NOMO-1 treated with dmso at 0.1 percent for 144 hours (cell line): ENCODE measurements around the gene SLC9A8.

Source experiments
- DNase-seq: peaks from one replicate; lab custom pipeline; 2025; ENCODE audit not compliant: unreplicated experiment; lab: John Stamatoyannopoulos, UW

Gene SLC9A8

DNA sequence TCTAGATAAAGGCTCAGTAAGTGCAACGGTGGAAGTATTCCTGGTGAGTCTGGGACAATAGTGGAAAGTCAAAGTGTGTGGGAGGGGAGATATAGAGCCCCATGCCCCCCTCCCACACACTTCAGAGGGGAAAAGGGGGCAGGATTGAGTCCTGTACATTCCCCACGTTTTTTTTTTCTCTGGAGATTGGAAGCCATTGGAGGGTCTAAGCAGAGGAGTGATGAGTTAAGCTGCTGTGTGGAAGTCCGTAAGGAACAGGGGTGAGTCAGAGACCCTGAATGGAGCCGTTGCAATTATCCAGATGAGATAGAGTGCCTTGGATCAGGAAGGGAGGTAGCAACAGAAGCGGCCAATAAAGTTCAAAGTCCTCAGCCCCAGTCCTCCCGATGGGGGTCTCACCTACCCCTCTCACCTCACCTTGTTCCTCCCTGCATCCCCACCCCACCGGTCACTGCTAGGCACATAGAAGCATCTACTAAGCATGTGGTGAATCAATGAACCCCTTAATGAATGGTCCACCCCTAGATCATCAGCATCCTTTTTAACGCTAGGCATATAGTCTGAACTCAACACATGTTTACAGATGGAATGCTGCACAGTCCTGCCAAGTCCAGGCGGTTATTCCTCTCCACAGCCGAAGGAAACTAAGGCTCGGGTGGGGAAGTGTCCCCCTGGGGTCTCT lies 662 bp upstream of the SLC9A8 start:
- no peak for DNase-seq

GRCh38 chr20:49813305-49813974 lies 812 bp downstream of the SLC9A8 start:
- DNase-seq, result no peak

DNA sequence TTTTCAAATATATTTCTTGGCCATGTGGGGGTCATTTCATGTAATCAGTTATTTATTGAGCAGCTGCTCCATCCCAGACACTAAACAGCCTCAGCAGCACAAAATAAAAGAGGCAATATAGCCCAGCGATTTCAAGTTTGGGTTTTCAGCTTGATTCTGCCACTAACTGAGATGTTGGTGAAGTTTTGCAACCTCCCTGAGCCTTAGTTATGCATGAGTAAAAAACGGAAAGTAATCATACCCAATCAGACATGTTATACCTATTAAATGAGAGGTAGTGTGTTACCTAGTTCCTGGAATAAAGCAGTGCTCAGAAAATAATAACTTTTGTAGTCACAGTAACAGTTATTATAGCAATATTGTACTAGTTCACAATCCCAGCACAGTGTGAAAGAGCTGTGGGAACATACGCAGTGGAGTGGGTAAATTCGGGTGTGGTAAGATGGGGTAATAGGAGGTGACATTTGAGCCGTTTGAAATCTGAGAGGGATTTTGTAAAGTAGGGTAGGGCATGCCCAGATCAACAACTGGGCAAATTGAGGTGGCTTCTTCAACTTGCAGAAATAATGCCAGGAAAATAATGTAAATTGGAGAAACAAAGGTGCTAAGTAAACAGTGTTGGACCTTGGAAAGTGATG lies 1.5 kb downstream of the SLC9A8 start:
- DNase-seq, result peak; percentile 51

GRCh38 chr20:49818816-49819215 lies 6.2 kb downstream of the SLC9A8 start:
- DNase-seq, result no peak

DNA sequence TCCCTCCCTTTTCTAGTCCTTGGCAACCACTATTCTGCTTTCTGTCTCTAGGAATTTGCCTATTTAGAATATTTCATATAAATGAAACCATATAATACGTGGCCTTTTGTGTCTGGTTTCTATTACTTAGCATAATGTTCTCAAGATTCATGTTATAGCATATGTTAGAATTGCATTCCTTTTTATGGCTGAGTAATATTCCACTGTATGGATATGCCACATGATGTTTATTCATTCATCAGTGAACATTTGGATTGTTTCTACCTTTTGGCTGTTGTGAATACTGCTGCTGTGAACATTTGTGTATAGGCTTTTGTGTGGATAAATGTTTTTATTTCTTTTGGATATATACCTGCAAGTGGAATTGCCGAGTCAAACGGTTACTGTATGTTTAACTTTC lies 7.1 kb downstream of the SLC9A8 start:
- DNase-seq, result no peak

GRCh38 chr20:49821381-49821780 lies 8.8 kb downstream of the SLC9A8 start:
- no peak for DNase-seq

DNA sequence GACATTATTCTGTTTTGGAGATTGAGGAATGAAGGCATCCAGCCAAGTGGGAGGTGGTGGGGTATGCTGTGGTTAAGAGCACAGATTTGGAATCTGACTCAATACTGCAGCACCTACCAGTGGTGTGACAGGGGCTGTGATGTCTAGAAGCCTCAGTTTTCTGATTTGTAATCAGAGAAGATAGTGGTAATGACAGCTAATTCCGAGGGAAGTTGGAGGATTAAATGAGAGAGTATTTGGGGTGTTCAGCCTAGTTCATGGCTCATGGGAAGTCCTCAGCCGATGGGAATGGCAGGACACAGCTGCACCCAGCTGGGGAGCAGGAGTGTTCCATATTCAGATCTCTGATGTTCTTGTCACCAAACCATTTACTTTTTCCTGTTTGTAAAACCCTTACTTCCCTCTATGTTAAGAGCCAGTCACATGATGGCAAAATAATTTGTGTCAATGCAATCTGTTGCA lies 9.3 kb downstream of the SLC9A8 start:
- no peak for DNase-seq

DNA sequence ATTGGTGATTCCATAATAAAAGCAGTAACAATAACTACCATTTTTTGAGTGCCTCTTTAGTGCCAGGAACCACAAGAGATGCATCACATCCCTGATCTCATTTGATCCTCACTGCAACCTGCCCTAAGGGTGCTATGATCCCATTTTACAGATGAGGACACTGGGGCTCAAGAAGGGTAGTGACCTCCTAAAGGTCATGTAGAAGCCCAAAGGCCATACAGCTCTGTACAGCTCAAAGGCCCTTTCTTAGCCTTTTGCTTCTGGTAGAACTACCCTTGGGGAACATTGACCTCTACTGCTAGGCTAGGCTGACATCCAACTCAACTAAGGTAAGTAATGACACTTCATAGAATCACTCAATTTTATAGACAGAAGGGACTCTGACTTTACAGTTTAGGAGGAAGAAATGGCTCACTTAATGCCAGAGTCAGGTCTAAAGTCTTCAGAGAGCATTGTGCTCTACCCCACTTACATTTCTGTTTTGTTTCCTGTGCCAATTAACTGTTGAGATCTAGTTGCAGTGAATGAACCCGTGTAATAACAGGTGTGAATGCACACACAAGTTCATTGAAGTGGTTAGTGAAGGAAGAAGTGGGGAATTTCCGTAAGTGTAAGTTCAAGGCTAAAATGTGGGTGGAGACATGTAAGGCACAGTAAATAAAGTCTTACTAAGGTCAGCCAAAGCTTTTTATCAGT lies 10.7 kb downstream of the SLC9A8 start:
- no peak for DNase-seq

DNA sequence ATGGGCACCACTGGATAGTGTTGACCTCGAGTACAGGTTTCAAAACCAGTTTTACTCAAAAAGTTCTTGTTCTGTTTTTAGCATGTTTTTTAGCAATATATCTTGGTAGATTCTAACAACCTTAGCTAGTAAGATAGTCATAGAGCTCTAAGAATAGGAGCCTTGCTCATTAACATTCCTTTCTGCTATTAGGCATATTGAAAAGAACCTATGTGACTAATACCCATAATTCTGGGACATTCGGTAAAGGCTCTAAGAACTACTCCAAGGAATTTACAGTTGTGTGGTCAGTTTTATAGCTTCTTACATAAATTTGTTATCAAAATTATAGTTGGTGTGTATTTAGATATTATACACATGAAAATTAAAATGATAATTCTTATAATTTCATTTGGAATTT lies 11.6 kb downstream of the SLC9A8 start:
- DNase-seq, result no peak

- no peak for DNase-seq
These were observed 12.9 kb downstream of the SLC9A8 start for GRCh38 chr20:49825521-49826033.

DNA sequence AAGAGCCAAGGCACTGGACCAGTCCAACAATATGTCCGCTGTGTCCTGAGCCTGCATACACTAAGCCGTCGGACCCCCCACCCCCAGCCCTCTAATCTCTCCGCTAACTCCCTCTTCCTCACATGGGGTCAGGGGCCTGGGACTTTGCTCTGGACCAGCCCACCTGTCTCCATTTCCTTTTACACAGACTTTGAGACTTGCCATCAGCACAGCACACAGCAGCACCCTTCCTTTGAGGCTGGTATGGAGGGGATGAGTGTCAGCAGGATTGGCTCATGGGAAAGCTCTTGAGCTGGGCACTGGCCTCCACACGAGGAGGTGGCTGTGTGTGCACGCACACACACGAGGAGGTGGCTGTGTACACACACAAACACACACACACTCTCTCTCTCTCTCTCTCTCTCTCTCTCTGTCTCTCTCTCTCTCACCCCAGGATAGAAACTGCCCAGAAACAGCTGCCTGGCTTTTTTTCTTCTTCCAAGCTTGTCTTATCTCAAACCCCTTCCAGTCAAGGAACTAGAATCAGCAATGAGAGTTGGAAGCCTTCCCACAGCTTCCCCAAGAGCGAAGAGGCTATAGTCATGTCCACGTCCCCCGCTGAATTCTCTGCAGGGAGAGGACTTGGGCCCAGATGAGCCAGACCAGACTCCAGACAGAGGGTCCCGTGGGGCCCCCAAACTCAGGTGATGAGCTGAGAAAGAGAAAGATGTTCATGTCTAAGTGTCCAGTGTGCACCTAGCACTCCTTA lies 18.6 kb downstream of the SLC9A8 start:
- DNase-seq, result no peak

GRCh38 chr20:49831770-49832631 lies 19.4 kb downstream of the SLC9A8 start:
- no peak for DNase-seq

DNA sequence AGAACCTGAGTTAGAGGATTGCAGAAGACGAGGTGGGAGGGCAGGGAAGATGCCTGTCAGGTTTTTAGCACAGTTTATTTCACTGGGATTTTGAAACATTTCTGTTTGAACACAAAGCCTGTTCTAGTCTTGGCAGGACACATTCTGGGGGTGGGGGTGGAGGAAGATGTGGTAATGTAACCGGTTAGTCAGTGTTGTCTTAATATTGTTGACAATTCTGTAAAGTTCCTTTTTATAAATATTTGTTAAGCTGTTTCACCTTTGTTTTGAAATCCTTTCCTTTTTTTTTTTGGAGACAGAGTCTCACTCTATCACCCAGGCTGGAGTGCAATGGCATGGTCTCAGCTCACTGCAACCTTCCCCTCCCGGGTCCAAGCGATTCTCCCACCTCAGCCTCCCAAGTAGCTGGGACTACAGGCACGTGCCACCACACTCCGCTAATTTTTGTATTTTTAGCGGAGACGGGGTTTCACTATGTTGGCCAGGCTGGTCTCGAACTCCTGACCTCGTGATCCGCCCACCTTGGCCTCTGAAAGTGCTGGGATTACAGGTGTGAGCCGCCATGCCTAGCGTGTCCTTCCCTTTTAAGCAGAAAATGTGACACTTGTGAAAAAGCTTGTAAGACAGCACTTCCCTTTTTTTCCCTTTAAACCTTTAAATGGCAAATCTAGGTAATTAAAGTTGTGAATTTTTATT lies 20.2 kb downstream of the SLC9A8 start:
- no peak for DNase-seq

DNA sequence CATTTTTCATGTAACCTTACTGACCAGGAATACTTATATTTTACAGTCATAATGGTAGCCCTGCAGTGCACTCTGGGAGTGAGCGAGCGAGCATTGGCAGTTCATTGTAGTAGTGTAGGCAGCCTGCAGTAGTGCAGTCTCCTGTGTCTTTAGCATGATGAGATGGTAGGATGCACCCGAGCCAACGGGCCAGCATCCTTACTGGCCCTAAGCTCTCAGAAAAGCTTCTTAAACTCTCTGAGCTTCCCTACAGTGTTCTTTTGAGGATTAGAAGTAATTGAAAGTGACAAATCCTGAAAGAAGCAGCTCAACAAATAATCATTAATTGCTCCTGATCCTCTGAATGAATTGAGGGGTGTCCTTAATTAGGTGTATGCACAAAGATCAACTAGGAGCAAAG lies 20.9 kb downstream of the SLC9A8 start:
- no peak for DNase-seq

DNA sequence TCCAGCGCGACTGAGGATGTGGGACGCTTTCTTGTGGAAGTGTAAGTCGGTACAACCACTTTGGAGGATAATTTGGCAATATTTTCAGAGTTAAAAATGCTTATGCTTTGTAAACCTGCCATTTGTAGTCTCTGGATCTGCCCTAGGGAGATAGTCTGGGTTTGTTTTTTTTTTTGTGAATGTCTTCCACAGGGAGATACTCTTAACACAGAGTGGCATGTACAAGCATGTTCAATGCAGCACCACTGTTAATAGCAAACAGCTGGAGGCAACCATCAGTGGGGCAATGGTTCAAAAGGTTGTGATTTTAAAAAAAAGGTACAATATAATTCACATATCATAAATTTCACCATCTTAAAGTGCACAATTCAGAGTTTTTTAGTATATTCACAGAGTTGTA lies 22.4 kb downstream of the SLC9A8 start:
- DNase-seq, result no peak

DNA sequence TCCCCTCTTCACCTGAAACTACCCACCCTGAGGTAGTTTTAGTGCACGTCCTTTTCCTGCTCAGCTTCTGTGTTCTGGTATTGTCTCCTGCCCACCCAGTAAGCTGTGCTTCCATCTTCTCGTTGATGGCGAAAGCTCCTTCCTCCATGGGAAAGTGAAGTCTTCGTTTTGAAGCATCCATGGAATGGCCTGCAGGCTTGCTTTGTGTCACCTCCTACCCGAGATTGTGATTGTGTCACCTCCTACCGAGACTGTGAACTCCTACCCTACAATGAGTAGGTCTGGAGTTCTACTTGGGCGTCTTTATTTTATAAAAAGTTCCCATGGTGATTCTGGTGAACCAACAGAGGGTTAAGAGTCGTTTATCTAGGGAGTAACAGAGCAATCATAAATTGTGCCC lies 25.9 kb downstream of the SLC9A8 start:
- no peak for DNase-seq

GRCh38 chr20:49843139-49843538 lies 30.5 kb downstream of the SLC9A8 start:
- DNase-seq, result no peak

DNA sequence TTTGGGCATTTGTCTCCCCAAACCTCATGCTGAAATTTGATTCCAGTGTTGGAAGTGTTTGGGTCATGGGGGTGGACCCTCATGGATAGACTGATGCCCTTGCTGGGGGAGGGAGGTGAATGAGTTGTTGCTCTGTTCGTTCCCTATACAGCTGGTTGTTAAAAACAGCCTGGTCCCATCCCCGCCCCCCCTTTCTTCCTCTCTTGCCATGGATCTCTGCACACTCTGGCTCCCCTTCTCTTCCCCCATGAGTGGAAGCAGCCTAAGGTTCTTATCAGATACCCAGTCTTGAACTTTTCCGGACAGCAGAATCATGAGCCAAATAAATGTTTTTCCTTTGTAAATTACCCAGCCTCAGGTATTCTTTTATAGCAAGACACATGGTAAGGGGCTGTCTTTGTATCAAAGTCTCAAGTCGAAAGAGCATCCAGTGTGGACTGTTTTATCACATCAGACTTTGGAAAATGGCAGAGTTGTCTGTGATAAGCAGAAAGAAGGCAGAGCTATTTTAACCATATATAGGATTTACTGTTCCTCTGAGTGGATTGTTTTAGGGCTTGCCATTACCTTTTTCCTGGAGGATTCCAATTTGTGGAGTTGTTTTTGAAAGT lies 31.2 kb downstream of the SLC9A8 start:
- no peak for DNase-seq

GRCh38 chr20:49845060-49845459 lies 32.4 kb downstream of the SLC9A8 start:
- no peak for DNase-seq
